NCI-H748 treated with DMSO at 0.1 percent for 48 hours (cell line): ENCODE data around the gene TRIP13.
"Not testable (repeated sequence)": the region's sequence is repeated elsewhere in the genome, so short reads cannot be mapped to it uniquely, and the experiment has no call there.

Experiments
- DNase-seq: peaks from one replicate; lab custom pipeline; 2025; lab: John Stamatoyannopoulos, UW

Gene TRIP13

GRCh38 chr5:892394-893136 lies at the start of gene TRIP13, which contains the start of gene BRD9:
Gene TRIP13, plus strand, starts transcription at chr5:892884. Its CDS starts 115 bp downstream, at chr5:892999.
Gene BRD9, minus strand, starts transcription at chr5:892801. Its CDS starts 144 bp downstream, at chr5:892657.
- DNase-seq = peak; percentile 78

GRCh38 chr5:843371-843770 lies 49.3 kb upstream of the TRIP13 start:
- DNase-seq = not testable (repeated sequence)

- not testable (repeated sequence) for DNase-seq
Observed at GRCh38 chr5:843926-844325, 48.8 kb upstream of the TRIP13 start.

GRCh38 chr5:844426-844825 lies 48.3 kb upstream of the TRIP13 start:
- not testable (repeated sequence) for DNase-seq

- DNase-seq = not testable (repeated sequence)
Observed at GRCh38 chr5:845031-845675, 47.5 kb upstream of the TRIP13 start.

- DNase-seq = not testable (repeated sequence)
Observed at GRCh38 chr5:845676-846601, 46.7 kb upstream of the TRIP13 start.

GRCh38 chr5:846602-847091 lies 46.0 kb upstream of the TRIP13 start:
- not testable (repeated sequence) for DNase-seq

- not testable (repeated sequence) for DNase-seq
Observed at GRCh38 chr5:847212-847611, 45.5 kb upstream of the TRIP13 start.

- DNase-seq = not testable (repeated sequence)
Observed at GRCh38 chr5:847736-848135, 44.9 kb upstream of the TRIP13 start.

GRCh38 chr5:848671-849111 lies 44.0 kb upstream of the TRIP13 start:
- DNase-seq = no peak

- DNase-seq = no peak
Observed at GRCh38 chr5:849651-850301, 42.9 kb upstream of the TRIP13 start.

GRCh38 chr5:850511-851006 lies 42.1 kb upstream of the TRIP13 start, which contains the start of gene ZDHHC11:
Gene ZDHHC11, minus strand, starts transcription at chr5:850986. Its CDS starts 384 bp downstream, at chr5:850602.
- no peak for DNase-seq

- DNase-seq = no peak
Observed at GRCh38 chr5:851076-851475, 41.6 kb upstream of the TRIP13 start.

GRCh38 chr5:851553-851952 lies 41.1 kb upstream of the TRIP13 start:
- DNase-seq = no peak

- DNase-seq = no peak
Observed at GRCh38 chr5:852018-852417, 40.7 kb upstream of the TRIP13 start.

- DNase-seq = no peak
Observed at GRCh38 chr5:852431-853401, 40.0 kb upstream of the TRIP13 start.

- not testable (repeated sequence) for DNase-seq
Observed at GRCh38 chr5:853416-854090, 39.1 kb upstream of the TRIP13 start.

GRCh38 chr5:854217-854616 lies 38.5 kb upstream of the TRIP13 start:
- DNase-seq = no peak
